ENCODE measurements around the gene HTR3C. TPM values are rescaled to one million over a fixed set of nuclear protein-coding genes. Genes with fewer than 3 reads are reported as not detected.
"Not testable (repeated sequence)": the region's sequence is repeated elsewhere in the genome, so short reads cannot be mapped to it uniquely, and the experiment has no call there.

HTR3C gene
- total RNA-seq, 1 donor from 2014 or later, result not detected

DNA sequence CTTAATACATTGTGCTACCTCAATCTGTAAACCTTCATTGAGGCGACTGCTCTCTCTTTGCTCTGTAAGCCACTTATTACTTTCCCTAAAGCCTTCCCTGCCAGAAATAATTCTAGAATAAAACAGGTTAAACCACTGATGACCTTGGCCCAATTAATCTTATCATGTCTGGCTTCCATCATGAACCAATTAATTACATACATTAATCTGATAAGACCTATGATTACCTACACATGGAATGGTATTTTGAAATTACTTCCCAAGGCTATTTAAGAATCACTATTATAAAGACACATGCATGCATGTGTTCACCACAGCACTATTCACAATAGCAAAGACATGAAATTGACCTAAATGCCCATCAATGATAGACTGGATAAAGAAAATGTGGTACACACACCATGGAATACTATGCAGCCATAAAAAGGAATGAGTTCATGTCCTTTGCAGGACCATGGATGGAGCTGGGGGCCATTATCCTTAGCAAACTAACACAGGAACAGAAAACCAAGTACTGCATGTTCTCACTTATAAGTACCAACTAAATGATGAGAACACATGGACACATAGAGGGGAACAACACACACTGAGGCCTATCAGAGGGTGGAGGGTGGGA is 24.5 kb upstream of the HTR3C start:
- DNase-seq (ENCODE audit: low spot score); intact Hi-C loops (cut with DNase I); ATAC-seq: not testable (repeated sequence)

DNA sequence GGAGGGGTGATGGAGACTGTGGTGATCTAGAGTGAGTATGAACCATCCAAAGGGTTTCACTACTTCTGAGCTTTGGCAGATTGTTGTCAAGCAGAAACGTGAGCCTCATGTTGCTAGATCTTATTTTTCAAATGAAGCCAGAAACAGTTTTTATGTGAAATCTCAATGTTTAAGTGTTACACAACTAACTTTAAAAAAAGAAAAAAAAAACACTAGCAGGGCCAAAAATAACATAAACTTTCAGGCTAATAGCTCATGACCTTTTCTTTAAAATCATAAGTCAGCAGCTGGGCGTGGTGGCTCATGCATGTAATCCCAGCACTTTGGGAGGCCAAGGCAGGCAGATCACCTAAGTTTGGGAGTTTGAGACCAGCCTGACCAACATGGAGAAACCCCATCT is 23.4 kb upstream of the HTR3C start:
- intact Hi-C loops (cut with DNase I), result no loop called here
- DNase-seq (ENCODE audit: low spot score), result no peak
- ATAC-seq, result peak; percentile 56

DNA sequence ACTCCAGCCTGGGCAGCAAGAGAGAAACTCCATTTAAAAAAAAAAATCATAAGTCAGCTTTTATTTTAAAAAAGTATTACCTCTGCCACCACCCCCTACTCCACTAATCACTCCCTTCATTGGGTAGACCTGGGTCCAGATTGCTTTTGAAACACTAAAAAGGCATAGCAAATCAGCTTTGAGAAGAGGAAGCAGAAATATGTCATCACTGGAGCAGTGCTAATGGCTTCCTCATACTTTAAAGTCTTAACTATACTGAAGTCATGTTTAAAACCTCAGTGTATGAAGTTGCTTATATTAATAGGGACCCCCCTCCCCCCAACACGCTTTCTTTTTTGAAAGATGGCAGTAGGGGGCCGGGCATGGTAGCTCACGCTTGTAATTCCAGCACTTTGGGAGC is 22.3 kb upstream of the HTR3C start:
- DNase-seq (ENCODE audit: low spot score) (no peak), ATAC-seq (no peak)
- intact Hi-C loops (cut with DNase I), result no loop called here

DNA sequence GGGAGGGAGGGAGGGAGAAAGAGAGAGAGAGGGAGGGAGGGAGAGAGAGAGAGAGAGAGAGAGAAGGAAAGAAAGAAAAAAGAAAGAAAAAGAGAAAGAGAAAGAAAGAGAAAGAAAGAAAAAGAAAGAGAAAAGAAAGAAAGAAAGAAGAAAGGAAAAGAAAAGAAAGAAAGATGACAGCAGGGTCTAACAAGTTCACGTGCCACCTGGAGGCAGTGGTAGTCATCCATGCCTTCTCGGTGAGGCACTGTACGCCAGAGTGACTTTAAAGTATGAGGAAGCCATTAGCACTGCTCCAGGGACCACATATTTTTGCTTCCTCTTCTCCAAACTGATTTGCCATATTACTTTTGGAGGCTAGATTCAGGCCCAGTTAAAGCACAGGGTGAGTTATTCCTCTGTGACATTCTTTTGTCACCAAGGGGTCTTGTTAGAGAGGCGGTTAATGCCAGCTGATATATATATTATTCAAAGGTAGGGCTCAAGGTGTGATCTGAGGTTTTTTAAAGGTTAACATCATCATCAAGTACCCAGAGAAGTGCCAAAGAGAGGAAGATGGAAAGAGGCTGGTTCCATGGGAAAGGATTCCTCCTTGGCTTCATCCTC is 21.6 kb upstream of the HTR3C start, which contains the start of gene HTR3D:
TSS of gene HTR3D (plus strand) at position 556 of the 606 bp plus-strand sequence. CDS start at position 556, 0 bp downstream.
- DNase-seq (ENCODE audit: low spot score) (no peak), ATAC-seq (no peak)
- intact Hi-C loops (cut with DNase I), result no loop called here

DNA sequence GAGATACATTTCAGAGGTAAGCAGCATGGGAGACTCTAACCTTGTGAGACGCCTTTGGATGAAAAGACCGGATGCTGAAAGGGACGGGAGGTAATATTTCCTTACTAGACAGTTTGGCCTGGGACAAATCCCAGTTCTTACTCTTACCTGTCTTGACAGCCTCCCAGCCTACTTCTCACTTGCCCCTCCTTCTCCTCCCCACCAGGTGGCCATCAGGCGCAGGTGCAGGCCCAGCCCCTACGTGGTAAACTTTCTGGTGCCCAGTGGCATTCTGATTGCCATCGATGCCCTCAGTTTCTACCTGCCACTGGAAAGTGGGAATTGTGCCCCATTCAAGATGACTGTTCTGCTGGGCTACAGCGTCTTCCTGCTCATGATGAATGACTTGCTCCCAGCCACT is 15.0 kb upstream of the HTR3C start:
- intact Hi-C loops (cut with DNase I), result no loop called here
- no peak for DNase-seq (ENCODE audit: low spot score)
- no peak for ATAC-seq

DNA sequence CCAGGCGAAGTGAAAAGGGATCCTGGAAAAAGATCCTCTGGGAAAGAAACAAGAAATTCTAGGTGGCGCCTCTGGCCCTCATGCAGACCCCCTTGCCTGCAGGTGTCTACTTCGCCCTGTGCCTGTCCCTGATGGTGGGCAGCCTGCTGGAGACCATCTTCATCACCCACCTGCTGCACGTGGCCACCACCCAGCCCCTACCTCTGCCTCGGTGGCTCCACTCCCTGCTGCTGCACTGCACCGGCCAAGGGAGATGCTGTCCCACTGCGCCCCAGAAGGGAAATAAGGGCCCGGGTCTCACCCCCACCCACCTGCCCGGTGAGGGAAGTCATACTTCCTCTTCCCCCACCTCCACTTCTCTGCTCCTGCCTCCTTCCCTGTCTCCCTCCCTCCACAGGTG is 14.5 kb upstream of the HTR3C start:
- intact Hi-C loops (cut with DNase I); ATAC-seq; DNase-seq (ENCODE audit: low spot score): not testable (repeated sequence)

DNA sequence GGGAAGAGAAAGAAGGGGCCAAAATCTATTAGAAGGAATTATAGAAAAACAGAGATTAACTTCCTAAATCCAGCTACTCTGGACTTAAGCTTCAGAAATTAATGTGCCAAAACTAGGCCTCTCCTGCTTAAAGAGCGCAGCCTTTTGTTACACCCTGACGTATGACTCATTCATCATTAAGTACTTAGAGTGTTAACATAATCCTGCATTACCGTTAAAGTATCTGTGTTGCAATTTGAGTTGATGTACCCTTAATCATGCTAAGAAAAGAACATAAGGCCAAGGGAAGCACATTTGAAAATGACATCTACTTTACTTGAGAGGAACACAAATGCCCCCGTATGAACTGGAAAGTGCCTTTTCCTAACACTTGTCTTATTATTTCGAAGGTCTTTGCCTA is 13.4 kb upstream of the HTR3C start:
- intact Hi-C loops (cut with DNase I), result no loop called here

DNA sequence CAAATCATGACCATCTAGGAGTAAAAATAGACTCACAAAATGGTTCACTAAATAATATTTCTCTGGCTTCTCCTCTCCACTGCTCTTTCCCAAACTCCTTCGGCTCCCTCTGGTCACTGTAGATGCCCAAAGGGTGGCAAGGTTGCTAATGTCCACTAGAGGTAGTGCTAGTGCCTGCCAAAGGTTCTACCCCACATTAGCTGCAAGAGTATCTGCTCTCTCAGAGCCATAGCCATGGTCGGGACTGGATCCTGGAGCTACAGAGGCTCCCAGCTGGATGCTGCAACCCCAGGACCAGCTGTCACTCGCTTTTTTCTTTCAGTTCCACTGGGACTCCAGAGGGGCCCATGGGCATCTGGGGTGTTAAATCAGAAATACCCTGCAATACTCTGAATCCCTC is 12.8 kb upstream of the HTR3C start:
- DNase-seq (ENCODE audit: low spot score) (no peak), ATAC-seq (no peak)
- intact Hi-C loops (cut with DNase I), result no loop called here

More for the DNA sequence above, 13.4 kb upstream of the HTR3C start:
- DNase-seq (ENCODE audit: low spot score) (no peak), ATAC-seq (no peak)

DNA sequence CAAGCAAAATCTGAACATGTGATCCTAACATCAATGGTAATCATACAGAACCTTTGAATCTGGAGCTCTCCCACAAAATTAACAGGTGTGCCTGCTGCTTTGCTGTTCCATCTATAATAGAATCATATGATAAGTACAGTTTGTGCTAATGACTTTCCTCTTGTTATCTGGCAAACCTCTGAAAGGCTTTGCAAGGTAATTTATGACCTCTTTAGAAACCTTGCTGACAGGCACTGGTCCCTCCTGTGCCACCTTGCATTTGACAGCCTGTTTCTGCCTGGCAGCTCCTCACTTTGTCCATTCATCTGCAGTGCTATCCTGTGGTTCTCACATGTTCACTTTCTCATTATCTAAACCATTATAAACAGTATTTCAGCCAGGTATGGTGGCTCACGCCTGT is 10.2 kb upstream of the HTR3C start:
- ATAC-seq (no peak), DNase-seq (ENCODE audit: low spot score) (no peak)
- intact Hi-C loops (cut with DNase I), result no loop called here

DNA sequence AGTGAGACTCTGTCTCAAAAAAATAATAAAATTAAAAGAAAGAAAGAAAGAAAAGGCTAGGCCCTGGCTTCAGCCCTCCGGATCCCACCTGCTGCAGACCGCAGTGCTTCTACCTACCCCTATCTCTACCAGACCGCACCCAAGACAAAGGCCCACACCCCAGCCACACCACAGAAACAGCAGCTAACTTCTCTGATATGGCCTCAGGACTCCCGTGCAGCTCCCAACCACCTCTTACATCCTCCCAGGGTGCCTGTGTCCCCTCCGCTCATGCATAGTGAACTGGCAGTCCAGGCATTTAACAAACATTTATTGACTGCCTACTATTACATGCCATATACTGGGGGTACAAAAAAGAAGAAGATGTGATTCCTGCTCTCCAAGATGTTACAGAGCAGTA is 6.9 kb upstream of the HTR3C start:
- ATAC-seq (no peak), DNase-seq (ENCODE audit: low spot score) (no peak)
- intact Hi-C loops (cut with DNase I), result no loop called here

DNA sequence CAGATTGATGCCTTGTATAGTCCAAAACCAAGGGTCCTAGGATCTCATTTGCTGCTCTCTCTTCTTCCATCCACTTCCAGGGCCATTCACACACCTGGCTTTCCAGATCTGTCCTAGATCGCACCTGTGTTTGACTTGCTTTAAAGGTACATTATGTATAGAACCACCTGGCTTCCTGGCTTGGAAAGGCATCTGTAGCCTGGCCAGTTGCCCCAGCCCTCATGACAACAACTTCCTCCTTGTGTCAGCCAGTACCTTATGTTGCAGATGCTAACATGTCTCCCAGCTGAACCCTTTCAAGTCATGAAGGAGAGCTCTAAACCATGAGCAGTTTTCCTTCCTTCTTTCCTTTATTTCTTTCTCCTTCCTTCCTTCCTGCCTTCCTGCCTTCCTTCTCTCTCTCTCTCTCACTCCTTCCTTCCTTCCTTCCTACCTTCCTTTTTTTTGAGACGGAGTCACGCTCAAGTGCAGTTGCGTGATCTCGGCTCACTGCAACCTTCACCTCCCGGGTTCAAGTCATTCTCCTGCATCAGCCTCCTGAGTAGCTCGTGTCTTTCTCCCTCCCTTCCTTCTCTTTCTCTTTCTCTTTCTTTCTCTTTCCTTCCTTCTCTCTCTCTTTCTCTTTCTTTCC is 2.5 kb upstream of the HTR3C start:
- intact Hi-C loops (cut with DNase I), result no loop called here
- DNase-seq (ENCODE audit: low spot score), result no peak
- ATAC-seq, result no peak

DNA sequence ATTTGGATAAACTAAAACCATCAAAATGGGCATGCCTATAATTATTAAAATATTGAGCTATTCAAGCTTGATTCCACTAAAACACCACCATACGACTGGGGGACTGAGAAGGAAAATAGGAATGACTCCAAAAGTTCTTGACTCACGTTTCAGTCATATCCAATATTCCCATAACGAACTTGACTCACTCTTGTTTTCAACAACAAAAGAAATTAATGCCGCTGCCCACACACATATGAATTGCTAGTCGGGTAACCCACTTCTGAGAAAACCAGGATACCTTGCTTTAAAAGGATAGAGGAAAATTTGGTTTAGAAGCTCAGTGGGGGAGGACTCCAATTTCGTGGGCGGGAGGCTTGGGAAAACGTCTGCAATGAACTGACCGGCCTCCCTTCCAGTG is 5.2 kb downstream of the HTR3C start:
- ATAC-seq (no peak), DNase-seq (ENCODE audit: low spot score) (no peak)
- intact Hi-C loops (cut with DNase I), result no loop called here

DNA sequence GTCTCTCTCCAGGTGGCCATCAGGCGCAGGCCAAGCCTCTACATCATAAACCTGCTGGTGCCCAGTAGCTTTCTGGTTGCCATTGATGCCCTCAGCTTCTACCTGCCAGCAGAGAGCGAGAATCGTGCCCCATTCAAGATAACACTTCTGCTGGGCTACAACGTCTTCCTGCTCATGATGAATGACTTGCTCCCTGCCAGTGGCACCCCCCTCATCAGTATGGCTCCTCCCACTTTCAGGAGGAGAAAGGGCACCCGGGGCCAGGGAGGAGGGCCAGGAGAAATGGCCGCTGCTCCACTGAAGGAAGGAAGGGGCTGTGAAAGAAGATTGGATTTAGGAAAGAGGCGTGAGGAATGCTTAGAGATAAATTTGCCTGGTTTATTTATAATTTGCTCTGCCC is 6.6 kb downstream of the HTR3C start:
- ATAC-seq, result no peak
- no peak for DNase-seq (ENCODE audit: low spot score)
- intact Hi-C loops (cut with DNase I), result no loop called here

DNA sequence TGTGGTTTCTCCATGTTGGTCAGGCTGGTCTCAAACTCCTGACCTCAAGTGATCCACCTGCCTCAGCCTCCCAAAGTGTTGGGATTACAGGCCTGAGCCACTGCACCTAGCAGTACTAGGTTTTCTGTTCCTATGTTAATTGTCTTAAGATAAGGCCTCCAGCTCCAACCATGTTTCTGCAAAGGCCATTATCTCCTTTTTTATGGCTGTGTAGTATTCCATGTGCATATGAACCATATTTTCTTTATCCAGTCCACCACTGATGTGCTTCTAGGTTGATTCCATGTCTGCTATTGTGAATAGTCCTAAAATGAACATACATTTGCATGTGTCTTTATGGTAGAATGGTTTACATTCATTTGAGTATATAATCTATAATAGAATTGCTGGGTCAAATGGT is 9.8 kb downstream of the HTR3C start:
- intact Hi-C loops (cut with DNase I), result no loop called here
- ATAC-seq (no peak), DNase-seq (ENCODE audit: low spot score) (no peak)

DNA sequence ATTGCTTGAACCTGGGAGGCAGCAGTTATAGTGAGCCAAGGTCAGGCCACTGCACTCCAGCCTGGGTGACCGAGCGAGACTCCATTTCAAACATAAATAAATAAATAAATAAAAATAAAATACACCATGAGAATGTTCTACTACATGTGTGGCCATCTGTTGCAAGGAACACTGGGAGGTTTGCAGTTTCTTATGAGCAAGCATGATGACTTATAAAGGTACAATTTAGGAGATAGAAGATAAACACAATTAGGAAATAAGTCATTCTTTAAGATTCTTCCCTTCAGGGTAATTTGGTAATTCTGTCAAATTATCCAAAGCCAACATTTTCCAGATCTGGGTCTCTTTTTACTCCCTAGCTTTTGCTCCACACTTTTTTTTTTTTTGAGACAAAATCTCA is 13.4 kb downstream of the HTR3C start:
- intact Hi-C loops (cut with DNase I), result no loop called here
- ATAC-seq, result no peak
- no peak for DNase-seq (ENCODE audit: low spot score)

DNA sequence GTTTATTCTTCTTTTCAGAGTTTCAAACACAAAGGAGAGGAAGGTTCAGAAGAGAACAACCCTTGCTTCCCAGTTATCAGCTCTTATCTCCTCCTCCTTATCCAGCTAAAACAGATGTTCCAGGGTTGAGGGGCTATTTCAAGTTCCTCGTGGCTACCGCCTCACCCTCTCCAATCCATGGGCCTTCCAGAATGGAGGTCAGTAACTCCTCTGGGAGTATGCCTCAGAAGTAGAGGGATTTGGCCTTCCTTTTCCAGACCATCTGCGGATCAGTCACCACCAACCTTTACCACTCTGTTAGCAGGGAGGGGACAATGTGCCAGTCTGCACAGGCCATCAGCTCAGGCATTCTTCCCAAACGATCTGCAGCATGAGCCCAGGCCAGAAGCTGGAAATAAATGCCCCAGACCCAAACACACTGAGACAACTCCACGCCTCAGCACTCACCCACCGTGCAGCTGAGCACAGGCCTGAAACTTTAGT is 14.8 kb downstream of the HTR3C start:
- intact Hi-C loops (cut with DNase I), result loop anchor here (1.0 kb wide), 1 partner anchor 35 kb away; no protein-coding TSS in a partner anchor
- ATAC-seq, result no peak
- DNase-seq (ENCODE audit: low spot score), result no peak

DNA sequence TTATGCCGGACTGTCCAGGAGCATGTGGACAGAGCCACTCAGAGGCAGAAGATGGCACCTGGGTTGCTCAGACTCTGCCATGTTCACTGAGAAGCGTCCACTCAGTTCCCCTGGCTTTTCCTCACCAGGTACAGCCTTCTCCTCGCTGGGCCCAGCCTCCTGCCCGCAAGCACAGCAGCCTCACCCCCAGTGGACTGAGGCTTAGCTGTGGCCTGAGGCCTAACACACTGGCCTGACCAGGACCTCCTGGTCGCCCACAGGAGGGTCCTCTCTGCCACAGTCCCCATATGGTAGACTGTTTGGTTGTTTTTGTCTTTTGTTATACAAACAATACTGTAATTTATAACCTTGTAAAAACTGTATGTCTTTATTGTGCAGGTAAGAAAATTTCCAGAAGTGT is 15.5 kb downstream of the HTR3C start:
- intact Hi-C loops (cut with DNase I), result no loop called here
- DNase-seq (ENCODE audit: low spot score), result no peak
- no peak for ATAC-seq

DNA sequence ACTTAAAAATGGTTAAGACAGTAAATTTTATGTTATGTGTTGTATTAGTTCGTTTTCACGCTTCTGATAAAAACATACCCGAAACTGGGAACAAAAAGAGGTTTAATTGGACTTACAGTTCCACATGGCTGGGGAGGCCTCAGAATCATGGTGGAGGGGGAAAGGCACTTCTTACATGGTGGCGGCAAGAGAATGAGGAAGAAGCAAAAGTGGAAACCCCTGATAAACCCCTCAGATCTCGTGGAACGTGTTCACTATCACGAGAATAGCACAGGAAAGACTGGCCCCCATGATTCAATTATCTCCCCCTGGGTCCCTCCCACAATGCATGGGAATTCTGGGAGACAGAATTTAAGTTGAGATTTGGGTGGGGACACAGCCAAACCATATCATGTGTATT is 18.3 kb downstream of the HTR3C start:
- DNase-seq (ENCODE audit: low spot score); intact Hi-C loops (cut with DNase I); ATAC-seq: not testable (repeated sequence)

DNA sequence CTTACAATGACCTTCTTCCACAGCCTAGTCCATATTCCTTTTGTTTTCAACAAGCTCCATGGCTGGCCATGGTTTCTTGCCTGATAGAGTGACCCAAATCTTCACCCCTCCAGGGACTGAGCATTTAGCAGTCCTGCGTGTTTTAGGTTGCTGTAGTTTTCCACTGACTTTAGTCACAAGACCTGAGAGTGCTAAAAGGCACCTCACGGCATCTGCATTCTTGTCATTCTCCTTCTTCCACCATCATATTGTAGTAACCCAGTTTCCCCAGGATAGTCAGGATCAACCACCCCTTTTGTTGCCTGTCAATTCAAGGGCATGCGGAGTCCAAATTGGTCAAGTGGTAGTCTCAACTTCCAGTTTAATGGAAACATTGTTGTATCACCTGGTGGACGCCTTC is 20.8 kb downstream of the HTR3C start:
- ATAC-seq (no peak), DNase-seq (ENCODE audit: low spot score) (no peak)
- intact Hi-C loops (cut with DNase I), result no loop called here

DNA sequence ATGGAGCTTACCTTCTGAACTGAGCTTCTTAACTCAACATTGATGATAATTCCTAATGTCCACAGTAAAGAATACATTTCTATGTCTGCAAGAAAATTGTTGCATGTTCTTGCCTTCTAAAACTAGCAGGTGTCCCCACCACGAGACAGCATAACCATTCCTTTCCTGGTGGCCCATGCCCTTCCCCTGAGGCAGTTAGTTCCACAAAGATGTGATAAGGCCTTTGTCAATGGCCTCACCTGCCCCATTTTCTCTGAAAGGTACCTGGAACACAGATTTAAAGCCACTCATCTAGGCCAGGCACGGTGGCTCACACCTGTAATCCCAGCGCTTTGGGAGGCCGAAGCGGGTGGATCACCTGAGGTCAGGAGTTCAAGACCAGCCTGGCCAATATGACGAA is 23.1 kb downstream of the HTR3C start:
- ATAC-seq (no peak), DNase-seq (ENCODE audit: low spot score) (no peak)
- intact Hi-C loops (cut with DNase I), result no loop called here
